ENCODE measurements around the gene MAD1L1.

MAD1L1 gene

GRCh38 chr7:2258661-2259365, 26.1 kb upstream of the MAD1L1 start:
- no peak for DNase-seq (ENCODE audit: low read depth in 1 of 2, low spot score in 1 of 2)

GRCh38 chr7:2257651-2258050, 24.9 kb upstream of the MAD1L1 start:
- DNase-seq (ENCODE audit: low read depth in 1 of 2, low spot score in 1 of 2) = no peak

GRCh38 chr7:2257046-2257551, 24.4 kb upstream of the MAD1L1 start:
- no peak for DNase-seq (ENCODE audit: low read depth in 1 of 2, low spot score in 1 of 2)

- DNase-seq (ENCODE audit: low read depth in 1 of 2, low spot score in 1 of 2) = no peak
These were observed 23.7 kb upstream of the MAD1L1 start for GRCh38 chr7:2256306-2257045.

- no peak for DNase-seq (ENCODE audit: low read depth in 1 of 2, low spot score in 1 of 2)
These were observed 22.7 kb upstream of the MAD1L1 start for GRCh38 chr7:2255145-2256139.

GRCh38 chr7:2254429-2255144, 21.8 kb upstream of the MAD1L1 start:
- DNase-seq (ENCODE audit: low read depth in 1 of 2, low spot score in 1 of 2) = no peak

- no peak for DNase-seq (ENCODE audit: low read depth in 1 of 2, low spot score in 1 of 2)
These were observed 20.9 kb upstream of the MAD1L1 start for GRCh38 chr7:2253525-2254244.

- no peak for DNase-seq (ENCODE audit: low read depth in 1 of 2, low spot score in 1 of 2)
These were observed 20.3 kb upstream of the MAD1L1 start for GRCh38 chr7:2253021-2253420.

- DNase-seq (ENCODE audit: low read depth in 1 of 2, low spot score in 1 of 2) = no peak
These were observed 19.4 kb upstream of the MAD1L1 start for GRCh38 chr7:2251841-2252771.

GRCh38 chr7:2251381-2251780, 18.6 kb upstream of the MAD1L1 start:
- no peak for DNase-seq (ENCODE audit: low read depth in 1 of 2, low spot score in 1 of 2)

- DNase-seq (ENCODE audit: low read depth in 1 of 2, low spot score in 1 of 2) = no peak
These were observed 17.1 kb upstream of the MAD1L1 start for GRCh38 chr7:2249744-2250323.

GRCh38 chr7:2248984-2249694, 16.4 kb upstream of the MAD1L1 start:
- no peak for DNase-seq (ENCODE audit: low read depth in 1 of 2, low spot score in 1 of 2)

GRCh38 chr7:2247141-2247995, 14.6 kb upstream of the MAD1L1 start:
- no peak for DNase-seq (ENCODE audit: low read depth in 1 of 2, low spot score in 1 of 2)

- DNase-seq (ENCODE audit: low read depth in 1 of 2, low spot score in 1 of 2) = no peak
These were observed 13.3 kb upstream of the MAD1L1 start for GRCh38 chr7:2245883-2246675.

GRCh38 chr7:2244404-2244995, 11.8 kb upstream of the MAD1L1 start:
- no peak for DNase-seq (ENCODE audit: low read depth in 1 of 2, low spot score in 1 of 2)

GRCh38 chr7:2243458-2243857, 10.7 kb upstream of the MAD1L1 start:
- DNase-seq (ENCODE audit: low read depth in 1 of 2, low spot score in 1 of 2) = no peak

All from activated T-helper 1 cell treated with anti-CD3 and anti-CD28 coated beads, Interleukin-2, amount 50 U/mL, for 16 hours (primary cell).